ENCODE measurements around the gene PELI1.
"Not testable (repeated sequence)": the region's sequence is repeated elsewhere in the genome, so short reads cannot be mapped to it uniquely, and the experiment has no call there.

Gene PELI1

DNA sequence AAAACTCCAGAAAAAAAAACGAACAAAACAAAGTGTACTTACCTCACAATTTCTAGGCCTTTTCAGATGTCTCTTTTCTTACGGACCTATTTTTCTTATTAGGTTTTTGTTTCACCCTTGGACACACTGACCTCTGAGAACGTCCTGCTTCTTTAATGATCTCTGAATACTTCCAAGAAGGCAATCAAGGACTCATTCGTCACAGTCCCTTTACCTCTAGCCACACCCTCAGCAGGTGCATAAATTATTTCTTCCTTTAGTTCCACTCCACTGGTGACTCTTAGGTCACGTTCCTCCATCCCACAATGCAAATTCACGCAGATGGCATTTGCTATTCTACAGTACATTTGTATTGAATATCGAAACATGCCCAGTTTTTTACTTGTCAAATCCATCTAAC lies 21.9 kb downstream of the PELI1 start:
- DNase-seq (ENCODE audit: low spot score): no peak

DNA sequence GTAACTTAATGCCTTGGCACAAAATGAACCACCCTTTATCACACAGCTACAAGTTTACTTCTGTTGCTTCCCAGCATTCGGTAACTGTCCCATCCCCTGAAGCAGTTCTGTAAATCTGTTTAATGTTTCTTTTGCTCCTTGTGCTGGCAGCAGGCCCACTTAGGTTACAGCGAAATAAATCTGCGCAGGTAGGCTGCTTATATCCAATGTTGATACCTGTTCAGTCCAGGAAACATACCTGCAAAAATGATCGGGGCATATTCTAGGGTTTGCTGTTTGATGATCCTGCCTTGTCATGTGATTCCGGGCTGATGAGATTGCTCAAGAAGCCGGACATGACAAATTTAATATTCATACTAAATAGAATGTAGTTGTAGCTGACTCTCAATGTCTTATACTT lies 23.3 kb downstream of the PELI1 start:
- no peak for DNase-seq (ENCODE audit: low spot score)

DNA sequence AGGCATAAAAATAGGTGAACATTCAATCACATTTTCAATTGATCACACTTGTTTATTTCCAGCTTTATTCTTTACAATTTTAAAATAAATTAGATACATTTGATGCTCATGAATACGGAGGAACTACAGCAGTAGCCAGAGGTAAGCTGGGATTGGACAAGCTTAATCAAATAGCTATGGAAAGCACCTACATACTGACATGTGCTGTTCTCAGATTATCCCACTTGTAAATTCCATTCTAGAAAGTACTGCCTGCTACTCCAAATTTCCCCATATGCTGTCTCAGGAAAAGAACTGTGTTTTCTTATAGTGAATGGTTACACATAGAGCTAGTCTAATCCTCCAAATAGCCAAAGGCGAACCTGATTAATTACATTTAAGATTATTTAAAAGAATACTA lies 24.2 kb downstream of the PELI1 start:
- DNase-seq (ENCODE audit: low spot score): no peak

DNA sequence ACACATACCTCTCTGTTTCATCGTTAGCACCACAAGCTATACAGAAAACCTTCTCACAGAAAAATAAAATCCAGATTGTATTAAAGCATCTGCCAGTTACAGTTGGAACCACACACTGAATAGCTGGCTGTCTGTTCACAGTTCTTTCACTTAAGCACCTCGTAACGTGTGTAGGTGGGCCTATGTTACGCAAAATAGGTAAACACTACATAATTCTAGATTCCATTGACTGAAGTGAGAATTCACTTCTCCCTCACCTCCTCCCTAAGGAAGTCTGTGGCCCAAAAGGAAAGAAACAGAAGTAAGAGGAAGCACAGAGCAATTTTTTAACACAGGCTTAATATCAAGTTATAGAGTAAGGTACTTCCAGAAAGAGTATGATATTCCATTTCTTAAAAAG lies 24.9 kb downstream of the PELI1 start:
- no peak for DNase-seq (ENCODE audit: low spot score)

DNA sequence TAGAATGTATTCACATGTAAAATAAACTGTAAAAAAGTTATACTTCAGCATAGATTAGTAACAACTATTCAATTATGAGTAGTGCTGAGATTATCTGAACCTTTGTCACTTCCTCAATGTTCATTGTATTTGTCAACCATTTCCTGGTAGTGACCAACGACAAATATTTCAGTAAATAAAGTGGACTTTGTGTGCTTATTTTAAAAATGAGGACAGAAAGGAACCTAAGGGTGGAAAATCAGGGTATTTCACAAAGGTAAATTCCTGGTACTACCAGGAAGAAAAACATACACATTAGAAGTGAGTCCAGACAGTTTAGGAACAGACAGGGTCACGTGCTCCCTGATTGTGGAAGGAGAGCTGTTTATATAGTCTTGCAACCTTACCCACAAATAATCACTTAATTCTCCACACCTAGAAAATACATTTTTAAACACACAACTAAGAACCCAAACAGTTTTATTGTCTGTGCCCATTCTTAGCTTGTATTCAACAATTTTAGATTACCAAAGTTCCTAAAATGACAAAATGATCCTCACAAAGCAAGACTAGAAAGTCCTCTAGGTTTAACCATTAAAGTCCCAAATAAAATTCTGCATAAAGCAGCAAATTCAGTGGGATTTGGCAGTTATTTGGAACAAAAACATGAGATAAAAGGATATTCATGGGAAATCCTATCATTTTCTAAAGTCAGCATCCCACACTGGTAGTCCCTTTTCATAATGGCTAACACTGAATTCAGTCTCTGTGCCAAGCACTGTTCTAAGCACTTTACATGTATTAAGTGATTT lies 28.2 kb downstream of the PELI1 start:
- no peak for DNase-seq (ENCODE audit: low spot score)

DNA sequence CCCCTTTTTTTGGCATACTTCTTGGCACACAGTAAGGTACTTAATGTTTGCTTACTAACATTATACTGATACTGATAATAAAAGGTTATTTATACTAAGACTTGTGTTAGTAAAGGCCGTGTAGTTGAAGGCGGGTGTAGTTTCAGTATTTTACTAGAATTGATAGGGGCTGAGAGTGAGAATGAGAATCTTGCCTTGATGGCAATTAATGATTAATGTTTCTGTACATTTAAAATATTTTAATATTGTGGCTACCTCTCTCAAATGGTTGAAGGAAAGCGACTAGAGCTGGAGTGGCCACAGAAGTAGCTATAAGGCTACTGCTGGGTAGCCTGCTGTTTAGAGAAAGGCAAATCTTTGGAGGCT lies 29.3 kb downstream of the PELI1 start:
- DNase-seq (ENCODE audit: low spot score): no peak

DNA sequence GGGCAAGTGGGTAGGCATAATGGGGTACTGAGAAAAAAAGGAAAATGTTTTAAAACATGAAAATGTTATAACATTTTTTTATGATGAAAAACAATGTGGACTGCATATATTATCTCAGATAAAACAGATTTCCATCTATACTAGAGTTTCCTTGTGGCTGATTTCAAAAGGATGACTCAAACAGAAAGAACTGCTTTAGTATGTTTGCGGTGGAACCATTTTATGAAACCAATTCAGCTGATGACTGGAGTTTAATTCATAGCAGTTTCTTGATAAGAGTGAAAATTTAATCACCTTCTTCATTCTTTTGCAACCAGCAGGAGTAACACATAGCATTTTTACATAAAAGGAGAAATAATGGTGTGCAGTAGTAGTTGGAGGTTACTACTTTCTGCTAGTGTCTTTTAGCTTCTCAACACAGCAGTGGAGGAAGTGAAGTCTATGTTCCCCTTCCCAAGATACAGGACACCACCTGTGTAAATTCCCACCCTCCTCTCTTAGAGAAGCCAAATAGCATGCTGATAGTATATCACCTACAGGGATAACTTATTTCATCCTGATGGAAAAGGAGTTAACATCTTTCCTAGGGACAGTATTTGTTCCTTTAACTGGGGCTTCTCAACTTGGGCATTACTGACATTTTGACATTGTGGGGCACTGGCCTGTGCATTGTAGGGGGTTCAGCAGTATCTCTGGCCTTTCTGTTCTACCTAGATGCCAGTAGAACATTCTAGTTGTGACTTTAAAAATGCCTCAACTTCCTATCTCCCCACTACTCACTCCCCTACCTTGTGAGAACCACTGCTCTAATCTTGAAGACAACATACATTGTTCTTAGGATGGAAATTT lies 29.9 kb downstream of the PELI1 start:
- no peak for DNase-seq (ENCODE audit: low spot score)

DNA sequence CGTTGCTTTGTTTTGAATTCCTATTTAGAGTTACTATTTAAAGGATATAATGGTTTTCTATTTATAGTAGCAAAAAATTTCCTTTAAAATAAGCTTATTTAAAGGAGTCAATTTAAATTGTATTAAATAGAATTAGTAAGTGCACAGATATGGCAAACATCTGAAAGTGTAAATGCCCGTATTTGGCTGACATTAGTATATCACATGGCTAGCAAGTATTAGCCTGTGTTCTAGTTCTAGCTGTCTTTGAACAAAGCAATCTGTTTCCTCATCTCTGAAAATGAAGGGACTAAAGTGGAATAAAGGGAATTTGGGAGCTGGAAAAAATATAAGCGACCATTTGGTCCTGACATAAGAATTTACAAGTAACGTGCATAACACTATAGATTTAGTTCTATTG lies 32.2 kb downstream of the PELI1 start:
- DNase-seq (ENCODE audit: low spot score): no peak

DNA sequence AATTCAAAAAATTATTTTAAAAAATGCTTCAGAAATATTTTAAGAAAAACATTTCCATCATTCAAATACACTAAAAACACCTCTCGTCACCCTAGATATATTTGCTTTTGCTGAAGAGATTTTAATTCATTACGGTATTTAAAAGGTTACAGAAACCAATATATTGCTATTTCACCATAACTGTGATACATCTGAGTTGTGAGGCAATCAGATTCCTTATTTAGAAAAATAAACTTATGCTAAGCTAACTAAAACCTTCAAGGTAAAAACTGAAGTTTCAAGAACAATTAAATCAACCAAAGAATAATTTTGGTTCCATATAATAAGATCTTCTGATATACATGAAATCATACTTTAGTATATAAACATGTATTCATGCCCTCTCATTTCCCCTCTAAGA lies 32.8 kb downstream of the PELI1 start:
- DNase-seq (ENCODE audit: low spot score): no peak

DNA sequence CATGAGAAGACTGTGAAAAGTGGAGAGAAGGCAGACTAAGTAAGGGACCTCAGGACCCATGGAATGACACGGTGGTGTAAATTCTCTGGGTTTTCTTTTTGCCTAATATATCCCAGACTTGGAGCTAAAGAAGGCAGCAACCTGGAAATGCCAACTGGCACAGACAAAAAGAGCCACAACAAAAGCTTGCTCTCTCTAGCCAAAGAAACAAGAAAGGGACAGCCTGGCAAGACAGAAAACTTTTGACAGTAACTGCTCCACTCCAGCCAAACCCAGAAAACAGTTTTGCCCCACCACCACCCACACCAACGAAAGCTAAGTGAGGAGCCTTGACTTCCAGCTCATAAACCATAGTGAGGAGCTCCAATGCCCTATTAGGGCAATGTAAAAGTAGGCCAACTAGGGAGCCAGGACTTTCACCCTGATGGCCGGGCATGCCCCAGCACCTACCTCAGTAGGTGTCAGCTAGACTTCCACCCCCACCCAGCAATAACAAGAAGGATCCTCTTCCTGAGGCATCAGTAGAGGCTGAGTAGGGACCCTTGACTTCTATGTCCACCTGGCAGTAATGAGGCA lies 35.5 kb downstream of the PELI1 start:
- DNase-seq (ENCODE audit: low spot score): no peak

DNA sequence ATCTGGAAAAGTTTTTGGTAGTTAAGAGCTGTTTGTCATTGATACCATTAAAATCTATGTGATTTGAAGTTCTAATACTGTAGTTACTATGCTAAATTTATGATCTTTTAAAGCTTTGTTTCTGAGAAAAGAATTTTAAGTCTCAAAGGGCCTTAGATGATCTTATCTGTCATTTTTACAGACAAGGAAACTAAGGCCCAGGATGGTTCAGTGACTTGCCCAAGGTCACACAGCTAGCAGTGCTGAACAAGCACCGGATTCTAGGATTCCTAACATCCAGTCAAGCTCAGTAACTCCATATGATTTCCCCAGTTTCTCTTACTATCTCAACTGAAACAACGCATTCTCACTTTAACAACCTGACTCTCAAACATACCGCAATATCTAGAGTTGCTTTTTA lies 37.7 kb downstream of the PELI1 start:
- DNase-seq (ENCODE audit: low spot score): no peak

DNA sequence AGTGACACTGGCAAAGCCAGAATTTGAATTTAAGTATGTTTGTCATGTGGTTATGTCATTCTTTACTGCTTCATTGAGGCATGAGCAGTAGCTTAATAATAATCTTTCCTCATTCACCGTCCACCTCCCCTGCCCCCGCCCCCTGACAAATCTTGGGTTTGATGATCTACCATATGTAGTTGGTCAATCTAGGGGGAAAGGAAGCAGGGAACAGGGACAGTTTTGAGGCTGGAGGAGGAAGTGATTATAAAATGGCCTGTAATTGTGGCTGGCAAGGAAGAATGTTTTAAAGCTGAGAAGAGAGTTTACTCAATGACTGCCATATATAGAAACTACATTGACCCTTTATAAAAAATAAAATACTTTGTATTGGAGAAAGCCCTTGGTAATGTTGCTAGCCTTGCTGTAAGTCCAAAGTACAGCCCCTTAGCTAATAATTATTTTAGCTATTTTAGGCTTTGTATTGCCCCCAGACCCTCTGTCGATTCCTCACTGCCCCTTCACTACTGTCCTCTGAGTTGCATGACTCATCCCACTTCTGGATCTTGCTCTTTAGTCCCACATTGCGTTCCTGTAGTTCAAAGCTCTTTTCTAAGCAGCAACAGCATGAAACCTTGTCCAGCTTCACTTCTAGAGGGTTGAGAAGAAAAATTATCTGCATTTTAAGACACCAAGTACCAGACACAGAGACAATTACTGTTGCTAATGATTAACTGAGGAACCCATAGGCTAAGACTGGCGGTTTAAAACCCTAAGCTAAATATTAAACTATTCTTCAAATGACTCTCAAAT lies 38.4 kb downstream of the PELI1 start:
- no peak for DNase-seq (ENCODE audit: low spot score)

DNA sequence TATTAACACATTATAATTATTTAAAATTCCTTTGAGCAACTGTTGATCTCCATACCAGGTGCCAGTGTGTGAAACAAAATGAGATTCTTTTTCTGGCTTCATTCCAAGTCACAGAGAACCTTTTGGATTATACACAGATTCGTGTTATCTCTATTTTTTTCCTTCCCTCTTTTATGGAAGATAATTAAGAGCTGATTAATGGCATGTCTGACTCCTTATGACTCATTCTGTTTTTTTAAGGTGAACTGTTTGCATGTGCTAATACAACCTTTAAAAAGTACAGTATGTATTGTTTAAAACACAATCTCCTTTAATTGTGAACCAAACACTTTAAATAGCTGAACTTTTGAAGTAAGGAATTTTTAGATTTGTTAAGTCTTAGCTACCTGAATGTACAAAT lies 39.3 kb downstream of the PELI1 start:
- no peak for DNase-seq (ENCODE audit: low spot score)

DNA sequence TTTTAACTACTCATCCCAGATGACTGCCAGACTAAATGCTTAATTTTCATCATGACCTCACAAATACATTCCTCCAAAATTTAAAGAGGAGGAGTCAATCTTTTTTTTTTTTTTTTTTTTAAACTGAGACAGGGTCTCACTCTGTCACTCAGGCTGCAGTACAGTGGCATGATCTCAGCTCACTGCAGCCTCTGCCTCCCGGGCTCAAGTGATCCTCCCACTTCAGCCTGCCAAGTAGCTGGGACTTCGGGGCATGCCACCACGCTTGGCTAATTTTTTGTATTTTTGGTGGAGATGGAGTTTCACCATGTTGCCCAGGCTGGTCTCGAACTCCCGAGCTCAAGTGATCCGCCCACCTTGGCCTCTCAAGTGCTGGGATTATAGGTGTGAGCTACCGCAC lies 41.5 kb downstream of the PELI1 start:
- DNase-seq (ENCODE audit: low spot score): not testable (repeated sequence)

DNA sequence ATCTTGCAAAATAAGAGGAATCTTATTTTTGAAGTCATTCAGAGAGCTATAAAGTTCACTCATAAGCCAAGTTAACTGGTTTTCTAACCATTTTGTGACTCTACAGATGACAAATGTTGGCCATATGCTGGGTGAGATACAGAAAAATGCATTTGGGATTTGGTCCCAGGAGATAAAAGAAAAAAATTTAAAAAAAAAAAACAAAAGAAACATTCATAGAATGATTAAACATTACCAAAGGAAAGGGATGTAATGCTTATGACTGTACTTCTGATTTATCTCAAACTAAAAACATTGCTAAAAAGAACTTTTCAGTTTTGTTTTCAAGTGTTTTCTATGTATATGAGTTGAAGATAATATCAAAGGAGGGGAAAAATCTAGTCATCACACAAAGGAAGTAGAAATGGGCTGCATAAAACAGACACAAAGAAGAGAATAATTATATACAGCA lies 43.1 kb downstream of the PELI1 start:
- peak; percentile 6 for DNase-seq (ENCODE audit: low spot score)

DNA sequence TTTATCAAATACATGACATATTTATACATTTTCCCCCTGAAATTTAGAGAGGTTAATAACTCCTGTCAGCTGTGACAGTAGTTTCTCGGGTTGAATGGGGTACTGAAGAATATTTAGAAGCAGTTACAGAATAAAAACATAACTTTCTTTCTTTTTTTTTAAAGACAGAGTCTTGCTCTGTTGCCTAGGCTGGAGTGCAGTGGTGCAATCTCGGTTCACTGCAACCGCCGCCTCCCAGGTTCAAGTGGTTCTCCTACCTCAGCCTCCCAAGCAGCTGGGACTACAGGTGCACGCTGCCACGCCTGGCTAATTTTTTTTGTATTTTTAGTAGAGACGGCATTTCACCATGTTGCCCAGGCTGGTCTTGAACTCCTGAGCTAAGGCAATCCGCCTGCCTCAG lies 43.6 kb downstream of the PELI1 start:
- not testable (repeated sequence) for DNase-seq (ENCODE audit: low spot score)

DNA sequence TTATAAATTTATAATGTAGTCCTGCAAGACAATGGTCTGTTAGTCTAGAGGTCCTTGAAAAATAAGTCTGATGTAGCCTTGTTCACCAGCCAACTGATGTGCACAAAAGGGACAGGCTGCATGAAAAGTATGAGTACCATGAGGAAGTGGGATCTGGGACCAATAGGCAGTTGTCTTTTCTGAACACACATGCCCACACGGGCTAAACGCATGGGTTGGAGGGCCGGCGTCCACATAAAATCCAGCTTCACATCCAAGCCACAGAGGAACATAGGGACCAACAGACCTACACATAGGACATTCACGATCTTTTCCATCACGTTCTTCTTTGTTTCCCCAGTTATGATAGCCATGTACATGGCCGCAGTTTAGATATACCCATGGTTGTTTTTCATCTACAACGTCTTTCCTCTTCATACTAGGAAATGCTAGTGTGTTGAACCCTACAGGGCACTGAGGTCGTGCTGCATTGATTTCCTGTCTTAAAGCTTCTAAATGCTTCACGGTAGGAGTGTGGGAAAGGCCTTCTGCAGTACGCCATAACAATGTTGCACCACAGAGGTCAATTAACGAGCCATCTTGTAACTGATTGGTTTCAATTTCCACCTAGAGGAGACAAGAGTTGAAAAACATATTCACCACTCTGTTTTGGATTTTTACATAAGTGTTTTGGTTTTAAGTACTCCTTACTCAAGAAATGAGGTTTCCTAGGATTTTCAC lies 49.4 kb downstream of the PELI1 start:
- DNase-seq (ENCODE audit: low spot score): no peak

DNA sequence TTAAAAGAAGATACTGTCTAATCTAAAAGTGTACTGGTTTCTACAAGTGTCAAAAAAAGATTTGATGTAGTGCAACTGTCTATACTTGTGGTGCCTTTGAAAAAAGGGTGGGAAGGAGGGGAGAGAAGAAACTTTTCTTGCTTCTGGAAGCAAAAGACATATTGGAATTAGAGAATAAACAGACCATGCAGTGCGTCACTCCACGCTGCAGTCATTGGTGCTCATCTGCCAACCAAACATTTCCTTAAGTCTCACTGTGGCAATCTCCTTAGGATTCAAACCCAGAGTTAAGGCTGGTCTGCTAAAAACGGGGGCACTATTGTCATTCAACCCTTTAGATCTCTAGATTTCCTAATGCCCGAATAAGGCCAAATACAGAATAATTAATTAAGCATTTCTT lies 50.9 kb downstream of the PELI1 start:
- no peak for DNase-seq (ENCODE audit: low spot score)

DNA sequence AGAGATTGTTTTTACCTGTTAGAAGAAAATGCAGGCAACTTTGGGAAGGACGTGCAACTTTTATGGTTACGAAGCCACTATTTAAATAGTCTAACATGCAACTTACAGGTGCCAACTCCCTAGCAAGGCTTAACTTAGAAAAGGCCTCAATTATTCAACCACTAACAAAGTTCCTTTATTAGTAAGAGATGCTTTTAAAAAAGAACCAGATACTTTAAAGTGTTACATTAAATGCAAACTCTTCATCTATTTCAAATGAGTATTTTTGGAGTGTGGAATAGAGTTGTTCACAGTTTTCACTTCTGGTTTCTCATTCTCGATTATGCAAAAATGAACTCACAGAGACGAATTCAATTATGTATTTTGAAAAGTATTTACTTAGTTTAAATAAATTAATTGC lies 51.7 kb downstream of the PELI1 start:
- no peak for DNase-seq (ENCODE audit: low spot score)

DNA sequence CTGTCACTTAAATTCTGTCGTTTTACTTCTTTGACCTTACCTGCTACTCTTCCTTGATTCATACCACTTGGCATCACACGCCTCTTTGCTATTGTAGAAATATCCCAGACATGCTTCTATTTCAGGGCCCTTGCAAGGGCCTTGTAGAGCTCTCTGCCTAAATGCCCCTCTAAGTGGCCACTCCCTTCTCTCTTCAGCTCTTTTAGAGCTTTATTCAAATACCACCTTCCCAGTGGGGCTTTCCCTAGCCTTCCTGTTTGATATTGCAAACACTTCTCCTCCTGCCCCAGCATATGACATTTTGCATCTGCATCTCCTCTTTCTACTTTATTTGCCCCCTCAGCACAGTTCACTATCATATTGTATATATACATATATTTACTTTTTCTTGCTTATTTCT lies 54.0 kb downstream of the PELI1 start:
- no peak for DNase-seq (ENCODE audit: low spot score)

DNA sequence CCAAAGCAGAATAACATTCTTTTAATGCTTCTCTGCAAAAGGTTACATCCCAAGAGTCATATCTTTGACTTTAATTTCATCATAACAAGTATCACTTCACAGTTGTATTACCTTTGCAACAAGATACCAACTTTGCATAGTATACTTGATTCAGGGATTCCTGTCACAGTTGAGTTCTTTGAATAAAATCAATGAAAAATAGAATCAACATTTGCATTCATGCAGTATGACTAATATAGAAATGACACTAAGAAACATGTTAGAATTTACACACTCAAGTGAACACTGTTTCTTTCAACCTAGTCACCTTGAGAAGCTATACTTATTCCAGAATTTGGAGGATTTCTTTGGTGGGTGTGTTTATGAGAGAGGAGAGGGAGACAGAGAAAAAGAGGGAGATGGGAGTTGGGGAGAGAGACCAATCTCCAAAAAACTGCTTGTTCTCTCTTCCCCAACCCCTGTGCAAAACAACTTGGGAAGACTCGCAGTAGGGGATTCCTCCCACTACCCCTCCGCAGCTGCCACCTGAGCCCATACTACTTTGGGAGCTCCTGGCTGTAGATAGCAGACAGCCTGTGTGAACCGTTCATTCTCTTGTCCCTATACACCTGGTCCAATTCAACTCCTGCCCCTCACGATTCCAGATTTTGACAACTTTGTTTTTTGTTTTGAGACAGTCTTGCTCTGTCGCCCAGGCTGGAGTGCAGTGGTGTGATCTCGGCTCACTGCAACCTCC lies 57.7 kb downstream of the PELI1 start:
- DNase-seq (ENCODE audit: low spot score): no peak

Measured in AG08396 (cell line).